ENCODE measurements around the gene PTPRG. TPM values are rescaled to one million over a fixed set of nuclear protein-coding genes. Genes with fewer than 3 reads are reported as not detected.
A peak's percentile ranks its signal among the peaks of the same experiment; 100 is the strongest.

PTPRG gene
- total RNA-seq (2014; rRNA removed; shearing (Covaris generic)) (39.6 and 51.3 TPM in 2 replicates), polyA plus RNA-seq (2016; fragmentation: Nextera tagmentation; extraction: Ambion mirVana) (9.6 and 11.5 TPM in 2 replicates)

DNA sequence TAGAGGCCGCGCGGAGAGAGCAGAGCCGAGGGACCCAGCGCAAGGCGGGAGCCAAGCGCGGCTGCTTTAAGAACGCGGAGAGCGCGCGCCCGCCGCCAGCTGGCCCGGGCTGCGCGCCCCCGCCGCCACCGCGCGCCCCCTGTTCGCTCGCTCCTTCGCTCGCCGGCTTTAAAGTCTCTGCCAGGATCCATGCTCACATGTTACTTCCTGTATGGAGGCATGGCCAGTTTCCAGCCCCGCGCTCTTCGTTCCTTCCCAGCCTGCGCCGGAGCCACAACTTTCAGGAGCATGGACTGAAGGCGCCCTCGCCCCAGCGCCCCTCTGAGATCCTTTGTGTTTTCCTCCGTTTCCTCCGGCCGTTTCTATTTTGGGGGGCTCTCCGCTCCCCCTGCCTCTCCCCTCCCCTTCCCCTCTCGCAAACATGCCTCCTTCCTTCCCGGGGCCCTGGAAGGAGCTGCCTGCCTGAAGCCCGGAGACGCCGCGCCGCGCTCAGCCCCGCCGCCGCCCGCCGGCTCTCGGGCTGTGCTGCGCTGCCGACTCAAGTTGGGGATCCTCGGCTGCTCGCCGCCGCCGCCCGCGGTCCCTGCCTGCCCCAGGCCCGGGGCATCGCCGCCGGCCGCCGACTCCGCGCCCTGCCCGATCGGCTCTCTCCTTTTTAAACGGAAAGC is at the start of gene PTPRG:
PTPRG (plus strand) TSS at position 198 of the 668 bp plus-strand sequence. CDS start 717 bp downstream, outside the sequence.
- Histone ChIP-seq H2AFZ (peak within 1 kb of the TSS; percentile 89), H3K27ac (peak within 1 kb of the TSS; percentile 83), H4K20me1 (ENCODE audit: insufficient read depth) (no peaks in the 10 kb centered on the region), H3K79me2 (ENCODE audit: insufficient read depth) (peaks cover 43% of the 10 kb centered on the region), H3K4me1 (ENCODE audit: insufficient read depth) (peaks cover 18% of the 10 kb centered on the region), H3K9me2 (ENCODE audit: insufficient read depth) (no peaks in the 10 kb centered on the region), H3K9ac (peak within 1 kb of the TSS; percentile 87), H3K4me2 (ENCODE audit: unreplicated experiment) (peak within 1 kb of the TSS; percentile 97), H3F3A (ENCODE audit: insufficient read depth) (no peaks in the 10 kb centered on the region; the same call in 1 of the 2 replicates), H3K9me3 (ENCODE audit: low read depth) (no peaks in the 10 kb centered on the region), H3K27me3 (replicated peaks; ENCODE audit: insufficient read depth) (no peaks in the 10 kb centered on the region), H3K4me3 (peak within 1 kb of the TSS; percentile 89), H3K36me3 (ENCODE audit: low read depth) (no peaks in the 10 kb centered on the region)
- WGBS, 2 experiments (ENCODE audit: low coverage in 1 of 2, low lambda C conversion rate in 2 of 2, missing lambda C conversion rate in 2 of 2): 1% methylated on average over 67 to 74 of the region's 74 CpGs
- TF ChIP-seq EZH2 (IDR thresholded peaks at IDR 0.05; ENCODE audit: insufficient read depth, poor library complexity, severe bottlenecking) (no peak), EZH2phosphoT487 (IDR thresholded peaks at IDR 0.05; ENCODE audit: insufficient read depth, low read depth) (no peak)
- in situ Hi-C loops (cut with MboI): loop anchor here (10.0 kb wide), 1 partner anchor 623 kb away; no protein-coding TSS in a partner anchor
- peak; percentile 98 for DNase-seq

DNA sequence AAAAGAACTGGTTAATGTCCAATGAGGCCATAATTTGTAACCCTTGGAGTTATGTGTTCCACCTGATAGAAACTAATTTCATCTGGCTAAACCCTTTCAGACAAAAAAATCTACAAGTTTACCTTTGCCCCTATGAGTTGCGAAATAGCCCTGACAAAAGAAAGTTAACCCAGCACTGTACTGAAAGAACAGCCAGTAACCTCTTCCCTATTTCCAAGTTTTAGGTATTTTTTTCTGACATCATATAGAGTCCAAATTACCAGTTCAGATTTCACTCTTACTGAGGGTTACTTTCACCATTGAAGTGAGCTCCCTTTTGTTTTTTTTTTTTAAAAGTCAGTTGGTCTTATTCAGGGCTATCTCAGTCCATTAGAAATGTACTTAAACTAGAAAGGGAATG is 42.8 kb upstream of the PTPRG start:
- no peaks in the 10 kb centered on the region for H3K9me2 ChIP-seq (ENCODE audit: insufficient read depth)
- H3K4me2 ChIP-seq (ENCODE audit: unreplicated experiment): no peak overlapping the region
- no peaks in the 10 kb centered on the region for H3K79me2 ChIP-seq (ENCODE audit: insufficient read depth)
- no peak for DNase-seq
- H2AFZ ChIP-seq: no peak overlapping the region
- H3K9me3 ChIP-seq (ENCODE audit: low read depth): no peaks in the 10 kb centered on the region
- no peaks in the 10 kb centered on the region for H4K20me1 ChIP-seq (ENCODE audit: insufficient read depth)
- in situ Hi-C loops (cut with MboI): no loop called here
- 79 to 97% methylated on average over 1 of the region's 1 CpG for WGBS, 2 experiments (ENCODE audit: low coverage in 1 of 2, low lambda C conversion rate in 2 of 2, missing lambda C conversion rate in 2 of 2)
- H3K9ac ChIP-seq: no peak overlapping the region
- H3F3A ChIP-seq (ENCODE audit: insufficient read depth): no peaks in the 10 kb centered on the region
- H3K36me3 ChIP-seq (ENCODE audit: low read depth): no peaks in the 10 kb centered on the region
- H3K27me3 ChIP-seq (replicated peaks; ENCODE audit: insufficient read depth): no peaks in the 10 kb centered on the region
- TF ChIP-seq EZH2 (IDR thresholded peaks at IDR 0.05; ENCODE audit: insufficient read depth, poor library complexity, severe bottlenecking) (no peak), EZH2phosphoT487 (IDR thresholded peaks at IDR 0.05; ENCODE audit: insufficient read depth, low read depth) (no peak)
- H3K4me1 ChIP-seq (ENCODE audit: insufficient read depth): no peaks in the 10 kb centered on the region
- H3K4me3 ChIP-seq: no peak overlapping the region
- H3K27ac ChIP-seq: no peak overlapping the region

DNA sequence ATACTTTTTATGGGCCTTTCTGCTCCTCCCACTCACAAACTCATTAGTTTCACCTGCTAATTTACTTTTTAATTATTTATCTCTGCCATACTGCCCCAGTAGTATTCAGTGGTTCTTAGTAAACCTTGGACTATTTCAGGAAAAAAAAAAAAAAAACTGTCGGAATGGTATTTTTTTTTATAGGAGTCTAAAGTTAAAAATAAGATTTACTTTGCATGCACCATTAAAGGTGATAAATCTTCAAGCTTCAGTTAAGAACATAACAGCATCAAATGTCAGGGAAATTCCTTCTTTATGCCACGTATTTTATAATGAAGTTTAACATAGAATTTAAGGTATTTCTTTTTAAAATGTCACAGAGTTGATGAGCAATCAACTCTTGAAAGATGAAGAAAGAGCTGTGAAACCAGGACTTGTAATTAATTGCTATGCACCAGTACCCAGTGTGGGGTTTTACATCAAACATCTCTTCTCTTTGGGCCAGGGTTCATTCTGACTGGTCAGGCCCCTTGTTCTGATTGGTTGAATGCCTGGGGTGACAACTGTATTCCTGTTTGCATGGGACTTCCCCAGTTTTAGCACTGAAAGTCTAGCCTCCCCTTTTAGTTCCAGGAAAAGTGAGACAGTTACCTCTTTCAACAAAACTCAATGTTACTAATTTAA is 40.3 kb upstream of the PTPRG start:
- Histone ChIP-seq H3K9ac (no peak overlapping the region), H3K9me2 (ENCODE audit: insufficient read depth) (no peaks in the 10 kb centered on the region), H3K4me3 (no peak overlapping the region), H4K20me1 (ENCODE audit: insufficient read depth) (no peaks in the 10 kb centered on the region), H3K9me3 (ENCODE audit: low read depth) (no peaks in the 10 kb centered on the region), H3K27me3 (replicated peaks; ENCODE audit: insufficient read depth) (no peaks in the 10 kb centered on the region), H3K4me2 (ENCODE audit: unreplicated experiment) (no peak overlapping the region), H2AFZ (no peak overlapping the region), H3K27ac (no peak overlapping the region), H3F3A (ENCODE audit: insufficient read depth) (no peaks in the 10 kb centered on the region), H3K4me1 (ENCODE audit: insufficient read depth) (0 out of 2 replicates have a peak, but pooled peaks cover 4% of the 10 kb centered on the region), H3K79me2 (ENCODE audit: insufficient read depth) (no peaks in the 10 kb centered on the region), H3K36me3 (ENCODE audit: low read depth) (no peaks in the 10 kb centered on the region)
- no peak for TF ChIP-seq EZH2phosphoT487 (IDR thresholded peaks at IDR 0.05; ENCODE audit: insufficient read depth, low read depth)
- no peak for TF ChIP-seq EZH2 (IDR thresholded peaks at IDR 0.05; ENCODE audit: insufficient read depth, poor library complexity, severe bottlenecking)
- no peak for DNase-seq
- WGBS, 2 experiments (ENCODE audit: low coverage in 1 of 2, low lambda C conversion rate in 2 of 2, missing lambda C conversion rate in 2 of 2): 65 to 77% methylated on average over 2 of the region's 2 CpGs
- in situ Hi-C loops (cut with MboI): no loop called here

DNA sequence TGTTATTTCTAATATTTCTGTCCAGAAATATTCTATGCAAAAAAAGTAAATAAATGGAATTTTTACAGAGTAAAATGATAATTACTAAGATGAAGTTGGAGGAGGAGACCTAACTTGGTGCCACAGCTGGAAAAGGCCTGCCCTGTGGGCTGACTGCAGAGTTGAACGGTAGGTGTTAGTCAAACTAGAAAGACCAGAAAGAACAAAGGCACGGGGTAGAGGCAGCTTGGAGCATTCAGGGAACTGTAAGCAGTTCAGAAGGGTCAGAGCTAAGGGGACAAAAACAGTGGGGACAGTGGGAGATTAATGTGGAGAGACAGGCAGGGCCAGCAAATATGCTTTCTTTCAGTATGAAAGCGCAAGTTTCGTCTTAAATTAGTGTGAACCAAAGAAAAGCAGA is 39.3 kb upstream of the PTPRG start:
- in situ Hi-C loops (cut with MboI): no loop called here
- TF ChIP-seq EZH2 (IDR thresholded peaks at IDR 0.05; ENCODE audit: insufficient read depth, poor library complexity, severe bottlenecking): no peak
- no peak for TF ChIP-seq EZH2phosphoT487 (IDR thresholded peaks at IDR 0.05; ENCODE audit: insufficient read depth, low read depth)
- H3K27ac ChIP-seq: no peak overlapping the region
- WGBS, 2 experiments (ENCODE audit: low coverage in 1 of 2, low lambda C conversion rate in 2 of 2, missing lambda C conversion rate in 2 of 2): 61 to 65% methylated on average over 4 of the region's 4 CpGs
- no peaks in the 10 kb centered on the region for H3K27me3 ChIP-seq (replicated peaks; ENCODE audit: insufficient read depth)
- H3K9me2 ChIP-seq (ENCODE audit: insufficient read depth): no peaks in the 10 kb centered on the region
- H3K4me1 ChIP-seq (ENCODE audit: insufficient read depth): 0 out of 2 replicates have a peak, but pooled peaks cover 4% of the 10 kb centered on the region
- no peak for DNase-seq
- no peaks in the 10 kb centered on the region for H3F3A ChIP-seq (ENCODE audit: insufficient read depth)
- H3K4me2 ChIP-seq (ENCODE audit: unreplicated experiment): no peak overlapping the region
- no peak overlapping the region for H3K9ac ChIP-seq
- no peak overlapping the region for H2AFZ ChIP-seq
- H3K79me2 ChIP-seq (ENCODE audit: insufficient read depth): no peaks in the 10 kb centered on the region
- no peaks in the 10 kb centered on the region for H3K9me3 ChIP-seq (ENCODE audit: low read depth)
- H3K36me3 ChIP-seq (ENCODE audit: low read depth): no peaks in the 10 kb centered on the region
- H3K4me3 ChIP-seq: no peak overlapping the region
- H4K20me1 ChIP-seq (ENCODE audit: insufficient read depth): no peaks in the 10 kb centered on the region

Data from GM23248 (cell line).